CD4-positive, alpha-beta T cell (primary cell): ENCODE results near the gene USP35. TPM values are rescaled to one million over a fixed set of nuclear protein-coding genes. Genes with fewer than 3 reads are reported as not detected.

ENCODE experiments used
- ATAC-seq: fragments of 200-7000 bp; cut with Tn5 transposase; one replicate; pipeline ENCODE4 v1.10.0; 2022; ENCODE audit warnings: mild to moderate bottlenecking; ENCODE audit not compliant: poor library complexity
- CTCF ChIA-PET: fragments of 350-600 bp; sonication (Branson Sonifier 250); formaldehyde crosslinking; loops from one replicate; lab custom pipeline; 2021; ENCODE audit warnings: antibody characterized with exemption, inconsistent platforms; lab: Charles Lee
- POLR2A ChIA-PET: fragments of 350-600 bp; sonication (Branson Sonifier 250); formaldehyde crosslinking; loops from one replicate; lab custom pipeline; 2021; ENCODE audit warnings: antibody characterized with exemption, inconsistent platforms; lab: Charles Lee
- DNase-seq, 14 experiments: peaks; one replicate each; pipeline ENCODE4 v3.0.0-alpha.2; 2013 to 2020; ENCODE audit warnings: mixed read lengths in 2 of 14
- H3K27ac ChIP-seq, 2 donors: one replicate each; pipeline versions ENCODE4 v1.5.1 to v1.7.0; 2013; ENCODE audit warnings: low read length in 2 of 2, low read depth in 1 of 2, mild to moderate bottlenecking in 1 of 2
- H3K27me3 ChIP-seq, 2 experiments: 1 replicate in 1 of 2; 2 replicates in 1 of 2; pipeline versions ENCODE4 v1.6.1 to v1.7.0; 2013; ENCODE audit warnings: low read length in 2 of 2, control low read depth in 1 of 2, mild to moderate bottlenecking in 1 of 2, moderate library complexity in 1 of 2; ENCODE audit not compliant: insufficient read depth in 2 of 2, control insufficient read depth in 1 of 2
- H3K36me3 ChIP-seq: one replicate; pipeline ENCODE4 v1.6.1; 2013; ENCODE audit warnings: low read length, control low read depth; ENCODE audit not compliant: insufficient read depth
- H3K4me1 ChIP-seq: one replicate; pipeline ENCODE4 v1.6.1; 2013; ENCODE audit warnings: low read length, control low read depth; ENCODE audit not compliant: insufficient read depth
- H3K4me3 ChIP-seq: one replicate; pipeline ENCODE4 v1.5.1; 2013; ENCODE audit warnings: mild to moderate bottlenecking, low read length, moderate library complexity
- H3K9me3 ChIP-seq, 2 experiments: 1 replicate in 1 of 2; 2 replicates in 1 of 2; pipeline versions ENCODE4 v1.6.1 to v1.7.0; 2013; ENCODE audit warnings: low read length in 2 of 2, mild to moderate bottlenecking in 2 of 2, control low read depth in 1 of 2, moderate library complexity in 1 of 2; ENCODE audit not compliant: control insufficient read depth in 1 of 2, insufficient read depth in 1 of 2
- H3K27ac Mint-ChIP-seq: one replicate; pipeline ENCODE4 v1.8.0; 2020; ENCODE audit warnings: mixed read lengths
- H3K27me3 Mint-ChIP-seq: one replicate; pipeline ENCODE4 v1.8.0; 2021; ENCODE audit warnings: mixed read lengths
- H3K36me3 Mint-ChIP-seq: one replicate; pipeline ENCODE4 v1.8.0; 2021; ENCODE audit warnings: low read depth, mixed read lengths
- H3K4me1 Mint-ChIP-seq: one replicate; pipeline ENCODE4 v1.8.0; 2021; ENCODE audit warnings: low read depth, mixed read lengths
- H3K4me3 Mint-ChIP-seq: one replicate; pipeline ENCODE4 v1.8.0; 2020; ENCODE audit warnings: mild to moderate bottlenecking, mixed read lengths
- H3K9me3 Mint-ChIP-seq: one replicate; pipeline ENCODE4 v1.8.0; 2020; ENCODE audit warnings: mixed read lengths
- CTCF ChIP-seq: fragments of 200-600 bp; IDR thresholded peaks from one replicate; pipeline ENCODE4 v1.8.0; 2022; ENCODE audit warnings: antibody characterized with exemption, mild to moderate bottlenecking
- intact Hi-C, 2 experiments: fragments of 100-400 bp; cut with DNase I in 1 of 2; cut with micrococcal nuclease in 1 of 2; formaldehyde crosslinking; loops; one replicate each; pipeline versions ENCODE4 v1.15.1 to v1.9.0; 2023 to 2025; cut with DNase I, micrococcal nuclease
- total RNA-seq, 174 experiments: library from RNA in 2 of 174; stranded (reverse) in 2 of 174; gene quantifications; one replicate each; pipeline ENCODE4 v1.2.3 and lab custom pipeline; 2021 to 2026

Gene USP35
- total RNA-seq, 2 experiments from 2014 or later, result 29.2 to 33.1 TPM

DNA sequence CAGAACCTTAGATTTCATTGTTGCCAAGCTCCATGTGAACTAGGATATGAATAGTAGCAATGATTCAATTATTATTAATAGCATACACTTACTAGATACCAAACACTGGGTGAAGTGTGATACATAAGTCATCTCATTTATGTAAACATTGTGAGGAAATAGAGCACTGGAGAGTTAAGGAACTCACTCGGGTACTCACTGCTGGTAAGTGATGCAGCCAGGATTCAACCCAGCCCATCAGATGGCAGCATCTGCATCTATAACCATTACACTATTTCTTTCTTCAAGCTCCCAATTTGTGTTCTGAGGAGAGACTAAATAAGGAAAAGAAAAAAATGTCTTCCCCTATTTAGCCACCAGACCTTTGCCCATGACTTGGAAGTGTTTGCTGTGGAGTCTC, 39.1 kb upstream of the USP35 start:
- H3K27ac ChIP-seq, result no peak overlapping the region
- no peaks in the 10 kb centered on the region for H3K9me3 Mint-ChIP-seq
- POLR2A ChIA-PET, result no interaction called here
- CTCF ChIA-PET, result interaction anchor here (0.6 to 1.4 kb wide), 9 partner anchors 10 to 417 kb away, joined by 3 to 8 read pairs (median 3); partner anchors contain the start of gene ALG8
- TF ChIP-seq CTCF, result no peak
- no peak overlapping the region for H3K4me3 Mint-ChIP-seq
- H3K27ac Mint-ChIP-seq, result no peak overlapping the region
- H3K27me3 Mint-ChIP-seq, result no peaks in the 10 kb centered on the region
- H3K4me1 Mint-ChIP-seq, result no peaks in the 10 kb centered on the region
- no peak overlapping the region for H3K4me3 ChIP-seq
- no peaks in the 10 kb centered on the region for H3K36me3 ChIP-seq
- H3K27me3 ChIP-seq, result no peaks in the 10 kb centered on the region
- peak in 4 of 14 experiments; percentile 15 to 51 (median 48) for DNase-seq
- peaks cover 3% of the 10 kb centered on the region for H3K36me3 Mint-ChIP-seq
- intact Hi-C loops, result loop anchor here in 1 of 2 experiments (5.0 kb wide), 1 partner anchor 418 kb away; no protein-coding TSS in a partner anchor
- ATAC-seq, result peak; percentile 60
- no peaks in the 10 kb centered on the region for H3K9me3 ChIP-seq
- no peaks in the 10 kb centered on the region for H3K4me1 ChIP-seq

- H3K36me3 Mint-ChIP-seq, result peaks cover 3% of the 10 kb centered on the region
- CTCF ChIA-PET, result interaction anchor here (0.7 to 1.4 kb wide), 8 partner anchors 11 to 416 kb away, joined by 3 to 8 read pairs (median 4); partner anchors contain the start of gene ALG8
- ATAC-seq (no peak), DNase-seq (no peak)
- Histone ChIP-seq H3K9me3 (no peaks in the 10 kb centered on the region), H3K27me3 (no peaks in the 10 kb centered on the region), H3K4me3 (no peak overlapping the region), H3K4me1 (no peaks in the 10 kb centered on the region), H3K36me3 (no peaks in the 10 kb centered on the region), H3K27ac (no peak overlapping the region)
- no peaks in the 10 kb centered on the region for H3K4me1 Mint-ChIP-seq
- intact Hi-C loops, result no loop called here
- no peak overlapping the region for H3K27ac Mint-ChIP-seq
- H3K27me3 Mint-ChIP-seq, result no peaks in the 10 kb centered on the region
- H3K4me3 Mint-ChIP-seq, result no peak overlapping the region
- TF ChIP-seq CTCF, result no peak
- no peaks in the 10 kb centered on the region for H3K9me3 Mint-ChIP-seq
- POLR2A ChIA-PET, result no interaction called here
Observed at GRCh38 chr11:78150346-78150745, 38.4 kb upstream of the USP35 start.

DNA sequence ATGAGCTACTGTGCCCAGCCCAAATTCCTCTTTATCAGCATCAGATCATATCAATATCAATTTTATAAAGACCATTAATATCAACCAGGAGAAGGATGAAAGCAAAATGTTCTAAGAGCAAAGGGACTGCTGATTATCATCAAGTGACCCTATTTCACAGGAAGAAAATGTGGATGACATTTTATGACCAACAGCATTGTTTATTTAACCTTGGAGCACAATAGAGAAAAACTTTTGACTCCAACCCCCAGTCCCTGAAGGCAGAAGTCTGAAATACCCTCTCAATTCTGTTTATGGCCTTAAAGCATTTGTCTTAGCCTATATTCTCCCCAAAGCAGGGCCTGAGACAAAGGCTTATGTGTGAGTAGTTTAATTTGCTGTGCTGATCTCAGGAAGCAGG, 38.0 kb upstream of the USP35 start:
- DNase-seq (no peak), ATAC-seq (no peak)
- H3K4me1 Mint-ChIP-seq, result no peaks in the 10 kb centered on the region
- Histone ChIP-seq H3K4me3 (no peak overlapping the region), H3K27ac (no peak overlapping the region), H3K9me3 (no peaks in the 10 kb centered on the region), H3K4me1 (no peaks in the 10 kb centered on the region), H3K36me3 (no peaks in the 10 kb centered on the region), H3K27me3 (no peaks in the 10 kb centered on the region)
- H3K36me3 Mint-ChIP-seq, result peaks cover 3% of the 10 kb centered on the region
- no peak for TF ChIP-seq CTCF
- POLR2A ChIA-PET, result no interaction called here
- H3K4me3 Mint-ChIP-seq, result no peak overlapping the region
- CTCF ChIA-PET, result interaction anchor here (0.6 to 1.2 kb wide), 2 partner anchors 53 to 117 kb away, joined by 4 read pairs; no protein-coding TSS in a partner anchor
- no peaks in the 10 kb centered on the region for H3K9me3 Mint-ChIP-seq
- no peak overlapping the region for H3K27ac Mint-ChIP-seq
- intact Hi-C loops, result no loop called here
- H3K27me3 Mint-ChIP-seq, result no peaks in the 10 kb centered on the region
